Left kidney (tissue), 2 donors: ENCODE results near the gene SCARB1. TPM values are rescaled to one million over a fixed set of nuclear protein-coding genes. Genes with fewer than 3 reads are reported as not detected.

Experiments used
- DNase-seq: peaks from one replicate; pipeline ENCODE4 v3.0.0-alpha.2; 2013
- polyA plus RNA-seq: library from polyadenylated mRNA; unstranded; fragments of 120-200 nt; gene quantifications from one replicate; pipeline ENCODE4 v1.2.1, GENCODE V29; 2013; ENCODE audit not compliant: insufficient read length

The SCARB1 gene
- polyA plus RNA-seq, 1 donor: 21.1 TPM

DNA sequence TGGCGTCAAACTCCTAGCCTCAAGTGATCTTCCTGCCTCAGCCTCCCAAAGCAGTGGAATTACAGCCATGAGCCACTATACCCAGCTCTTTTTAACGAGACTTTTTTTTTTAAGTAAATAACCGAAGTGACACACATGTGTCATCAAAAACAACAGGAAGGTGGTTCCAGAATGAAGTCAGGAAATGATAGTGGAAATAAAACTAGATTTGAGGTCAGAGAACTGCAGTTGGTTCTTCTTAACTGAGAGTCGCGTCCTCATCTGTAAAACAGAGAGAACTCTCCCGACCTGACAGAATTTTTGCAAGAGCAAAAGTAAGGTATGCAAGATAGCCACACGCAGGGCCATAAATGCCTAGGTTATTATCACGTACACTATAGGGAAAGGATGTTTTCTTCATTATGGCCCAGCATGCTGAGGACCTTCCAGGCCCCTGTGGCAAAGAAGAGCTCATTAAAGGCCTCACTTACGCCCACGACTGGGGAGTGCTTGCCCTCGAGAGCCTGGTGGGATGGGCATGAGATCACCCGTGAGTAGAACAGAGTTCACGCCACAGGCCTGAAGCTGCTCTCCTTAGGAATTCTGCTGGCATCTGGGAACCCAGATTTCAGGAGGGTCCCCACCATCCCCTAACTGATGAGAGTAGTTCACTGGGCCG lies 67.2 kb downstream of the SCARB1 start:
- DNase-seq: no peak

DNA sequence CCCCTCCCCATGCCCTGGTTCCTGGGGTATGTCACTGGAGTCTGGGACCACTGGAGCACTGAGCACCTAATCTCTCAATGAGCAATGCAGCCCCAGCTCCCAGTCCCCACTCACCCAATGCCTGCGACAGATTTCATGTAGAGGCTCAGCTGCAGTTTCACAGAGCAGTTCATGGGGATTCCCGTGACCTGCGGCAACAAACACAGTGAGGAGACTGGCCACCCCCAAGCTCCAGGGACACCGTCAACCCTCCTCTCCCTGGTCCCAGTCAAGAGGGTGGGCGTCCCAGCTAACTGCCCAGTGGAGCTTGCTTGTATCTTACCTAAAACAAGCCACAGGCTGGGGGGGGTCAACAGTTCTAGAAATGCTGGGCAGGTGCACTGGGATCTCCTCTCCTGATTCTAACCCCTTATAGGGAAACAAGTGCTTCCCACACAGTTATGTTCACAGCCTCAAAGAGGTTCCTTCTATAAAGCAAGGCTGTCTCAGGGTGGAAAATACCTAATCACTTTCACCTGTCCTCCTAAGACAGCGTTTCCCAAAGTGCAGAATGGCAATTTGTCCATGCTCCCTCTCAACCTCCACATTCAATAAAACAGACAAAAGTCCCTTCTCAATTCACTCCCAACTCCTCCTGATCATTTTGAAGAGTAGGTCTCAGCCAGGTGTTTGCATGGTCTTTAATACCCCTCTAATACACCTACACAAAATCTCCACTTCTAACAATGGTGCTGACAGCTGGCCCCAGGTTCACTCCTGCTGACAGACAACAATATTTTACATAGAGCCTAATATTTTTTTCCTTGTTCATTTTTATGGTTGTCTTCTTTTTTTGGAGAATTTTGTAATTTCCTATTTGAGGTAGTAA lies 68.3 kb downstream of the SCARB1 start:
- DNase-seq: no peak

DNA sequence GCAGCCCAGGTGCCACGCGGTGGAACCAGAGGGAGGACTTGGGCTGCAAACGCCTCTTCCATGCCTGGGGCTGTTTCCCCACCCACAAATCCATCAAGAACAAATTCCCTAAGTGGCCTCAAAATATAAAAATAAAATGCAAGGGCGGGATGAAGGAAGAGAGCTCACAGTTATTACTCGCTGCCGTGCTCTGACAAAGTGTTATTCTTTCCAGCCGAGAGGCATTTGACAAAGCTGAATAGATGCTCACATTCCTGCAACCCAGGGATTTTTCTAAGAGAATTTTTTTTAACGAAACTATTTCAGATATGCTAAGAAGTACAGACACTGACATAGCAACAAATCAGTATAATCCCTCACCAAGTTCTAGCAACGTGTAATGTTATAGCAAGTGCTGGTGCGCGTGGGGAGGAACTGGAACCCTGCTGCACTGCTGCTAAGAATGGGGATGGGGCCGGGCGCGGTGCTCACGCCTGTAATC lies 70.7 kb downstream of the SCARB1 start:
- no peak for DNase-seq

DNA sequence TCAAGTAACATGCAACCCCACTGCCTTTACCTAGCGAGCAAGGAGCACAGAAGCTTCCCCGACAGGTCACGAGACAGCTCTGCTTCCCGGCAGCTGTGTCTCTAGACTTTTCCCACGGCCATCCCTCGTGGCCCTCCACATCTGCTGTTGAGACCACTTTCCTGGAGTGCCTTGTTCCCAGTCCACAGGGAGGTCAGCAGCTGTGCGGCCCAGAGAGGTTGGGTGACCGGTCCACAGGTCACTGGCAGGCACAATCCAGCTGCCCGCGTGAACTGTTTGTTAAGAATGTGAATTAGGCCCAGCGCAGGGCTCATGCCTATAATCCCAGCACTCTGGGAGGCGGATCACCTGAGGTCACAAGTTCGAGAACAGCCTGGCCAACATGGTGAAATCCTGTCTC lies 71.5 kb downstream of the SCARB1 start:
- DNase-seq: no peak

DNA sequence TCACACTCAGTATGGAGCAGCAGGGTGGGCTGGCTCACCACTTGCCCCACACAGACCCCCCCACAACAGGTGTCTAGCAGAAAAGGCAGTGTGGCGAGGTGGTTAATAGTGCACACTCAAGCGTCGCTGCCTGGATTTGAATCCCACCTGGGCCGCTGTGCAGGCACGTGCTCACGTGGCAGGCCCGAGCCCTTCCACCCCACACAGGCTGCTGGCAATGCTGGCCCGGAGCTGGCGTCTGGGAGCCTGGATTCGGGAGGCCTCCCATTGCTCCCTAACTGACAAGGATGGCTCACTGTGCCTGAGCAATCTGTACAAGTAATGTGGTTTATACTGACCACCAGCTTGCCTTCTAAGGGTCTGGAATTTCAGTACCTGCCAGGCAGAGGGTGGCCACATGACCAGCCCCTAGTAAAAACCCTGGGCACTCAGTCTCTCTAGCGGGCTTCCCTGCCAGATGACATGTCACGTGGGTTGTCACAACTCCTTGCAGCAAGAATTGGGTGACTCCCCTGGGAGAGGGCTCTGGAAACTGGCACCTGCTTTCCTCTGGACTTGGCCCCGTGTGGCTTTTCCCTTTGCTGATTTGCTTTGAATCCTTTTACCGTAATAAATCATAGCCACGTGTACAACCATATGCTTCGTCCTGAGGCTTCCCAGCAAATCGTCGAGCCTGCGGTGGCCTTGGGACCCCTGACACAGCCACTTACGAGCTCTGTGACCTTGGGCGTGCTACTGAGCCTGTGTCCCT lies 72.8 kb downstream of the SCARB1 start:
- no peak for DNase-seq

DNA sequence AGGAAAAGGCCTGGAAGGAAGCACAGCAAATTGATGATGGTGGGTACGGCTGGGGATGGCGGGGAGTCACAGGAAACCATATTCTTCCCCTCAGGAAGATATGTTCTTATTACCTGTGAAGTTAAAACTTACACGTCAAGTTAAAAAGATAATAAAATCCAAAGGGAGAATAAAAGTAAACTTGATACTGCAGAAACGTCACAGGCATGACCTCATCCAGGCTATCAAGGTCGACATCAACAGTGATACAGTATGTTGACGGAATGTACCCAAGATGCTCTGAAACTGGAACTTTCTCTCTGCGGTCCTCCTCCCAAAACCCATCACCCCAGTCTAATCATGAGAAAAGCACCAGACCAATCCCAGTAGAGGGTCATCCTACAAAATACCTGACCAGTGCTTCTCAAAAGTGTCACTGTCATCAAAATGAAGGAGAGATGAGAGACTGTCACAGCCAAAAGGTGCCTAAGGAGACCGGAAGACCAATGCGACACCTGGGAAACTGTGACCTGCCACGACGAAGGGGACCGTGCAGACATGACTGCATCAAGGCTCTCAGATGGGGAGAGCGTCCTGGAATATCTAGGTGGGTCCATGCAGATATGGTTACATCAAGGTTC lies 74.6 kb downstream of the SCARB1 start:
- no peak for DNase-seq

DNA sequence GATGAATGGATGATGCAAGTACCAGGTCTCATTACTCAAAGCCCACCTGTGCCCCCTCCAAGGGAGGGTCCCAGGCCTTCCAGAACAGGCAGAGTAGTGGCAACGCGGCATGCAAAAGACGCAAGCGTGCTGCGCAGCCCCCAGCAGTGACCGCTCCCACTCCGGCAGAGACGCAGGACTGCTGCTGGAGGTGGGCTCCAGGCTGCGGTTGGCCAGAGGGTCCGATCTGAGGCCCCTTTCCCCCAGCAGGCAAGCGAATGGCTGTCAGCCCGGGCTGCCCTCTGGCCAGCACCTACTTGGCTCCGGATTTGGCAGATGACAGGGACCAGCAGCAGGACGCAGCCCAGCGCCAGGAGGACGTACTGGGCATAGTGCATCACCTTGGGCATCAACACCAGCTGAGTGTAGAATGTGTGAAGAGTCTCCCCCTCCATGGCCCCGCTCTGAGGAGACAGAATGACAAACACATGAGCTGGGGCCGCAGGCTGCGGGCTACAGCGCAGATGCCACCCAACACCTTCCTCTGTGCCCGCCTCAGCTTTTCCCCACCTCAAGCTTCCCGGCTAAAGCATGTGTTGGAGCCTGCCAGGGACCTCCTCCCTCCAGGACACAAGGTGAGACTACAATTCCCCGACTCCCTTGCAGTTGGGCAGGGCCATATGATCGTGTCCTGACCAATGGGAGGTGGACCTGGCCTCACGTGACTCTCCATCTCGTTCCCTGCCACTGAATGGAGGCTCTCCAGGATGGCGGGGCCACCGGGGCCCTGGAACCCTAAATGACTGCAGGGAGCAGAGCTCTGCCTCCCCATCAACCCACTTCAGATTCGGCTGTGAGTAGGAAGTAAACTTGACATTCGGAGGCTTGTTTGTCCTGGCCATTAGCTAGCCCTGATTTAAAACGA lies 77.4 kb downstream of the SCARB1 start:
- DNase-seq: peak; percentile 94

DNA sequence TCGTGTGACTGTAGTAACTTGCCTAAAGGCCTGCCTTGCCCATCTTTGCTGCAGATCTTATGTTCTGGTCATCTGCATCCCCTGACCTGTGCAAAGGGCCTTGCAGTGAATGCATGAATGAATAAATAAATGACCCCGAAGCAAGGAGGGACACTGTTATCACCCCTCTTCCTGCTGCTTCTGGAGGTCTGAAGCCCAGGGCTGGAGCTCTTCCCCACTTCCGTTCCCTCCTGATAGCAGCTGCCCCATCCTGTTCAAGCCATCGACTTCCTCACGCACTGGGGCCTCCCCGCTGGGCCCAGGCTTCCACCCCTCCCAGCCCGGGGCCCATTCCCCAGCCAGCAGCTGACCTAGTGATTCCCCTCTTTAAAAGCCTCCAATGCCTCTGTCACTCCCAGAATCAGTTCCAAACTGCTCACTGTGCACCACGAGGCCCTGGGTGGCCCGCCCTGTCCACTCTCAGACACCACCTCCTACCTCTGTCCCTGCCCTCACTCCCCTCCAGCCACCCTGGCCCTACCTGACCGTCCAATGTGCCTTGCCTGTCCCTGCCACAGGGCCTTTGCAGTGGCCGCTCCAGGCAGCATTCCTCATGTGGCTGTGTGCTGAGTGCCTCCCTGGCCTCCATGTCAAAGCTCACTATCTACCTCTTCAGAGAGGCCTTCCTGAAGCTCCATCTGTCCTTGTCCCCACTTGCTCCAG lies 78.6 kb downstream of the SCARB1 start:
- DNase-seq: no peak

DNA sequence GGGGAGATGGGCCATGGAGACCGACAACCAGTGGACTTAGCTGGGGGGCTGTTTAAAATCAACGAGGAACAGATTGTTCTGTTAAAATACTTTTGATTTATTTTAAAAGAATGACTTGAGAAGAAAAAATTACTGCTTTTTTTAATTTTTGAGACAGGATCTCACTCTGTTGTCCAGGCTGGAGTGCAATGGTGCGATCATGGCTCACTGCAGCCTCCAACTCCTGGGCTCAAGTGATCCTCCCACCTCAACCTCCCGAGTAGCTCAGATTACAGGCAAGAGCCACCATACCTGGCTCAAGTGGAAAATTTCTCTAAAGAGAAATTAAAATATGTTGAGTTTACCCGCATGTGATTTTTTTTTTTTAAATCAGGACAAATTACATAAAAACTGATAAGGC lies 80.6 kb downstream of the SCARB1 start:
- DNase-seq: no peak

DNA sequence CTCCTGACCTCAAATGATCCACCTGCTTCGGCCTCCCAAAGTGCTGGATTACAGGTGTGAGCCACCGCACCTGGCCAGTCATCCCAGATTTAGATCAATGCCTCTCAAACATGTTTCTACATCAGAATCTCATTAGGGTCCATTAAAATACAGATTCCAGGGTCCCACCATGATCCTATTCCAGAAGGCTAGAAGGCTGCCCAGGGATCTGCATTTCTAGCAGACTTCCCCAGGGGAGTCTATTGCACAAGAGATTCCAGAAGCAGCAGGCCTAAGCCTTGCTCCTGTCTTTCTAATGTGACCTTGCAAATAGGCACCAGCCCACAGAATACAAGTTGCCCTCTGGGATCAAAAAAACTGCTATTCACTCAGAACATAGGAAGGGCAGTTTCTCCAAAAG lies 81.5 kb downstream of the SCARB1 start:
- no peak for DNase-seq

DNA sequence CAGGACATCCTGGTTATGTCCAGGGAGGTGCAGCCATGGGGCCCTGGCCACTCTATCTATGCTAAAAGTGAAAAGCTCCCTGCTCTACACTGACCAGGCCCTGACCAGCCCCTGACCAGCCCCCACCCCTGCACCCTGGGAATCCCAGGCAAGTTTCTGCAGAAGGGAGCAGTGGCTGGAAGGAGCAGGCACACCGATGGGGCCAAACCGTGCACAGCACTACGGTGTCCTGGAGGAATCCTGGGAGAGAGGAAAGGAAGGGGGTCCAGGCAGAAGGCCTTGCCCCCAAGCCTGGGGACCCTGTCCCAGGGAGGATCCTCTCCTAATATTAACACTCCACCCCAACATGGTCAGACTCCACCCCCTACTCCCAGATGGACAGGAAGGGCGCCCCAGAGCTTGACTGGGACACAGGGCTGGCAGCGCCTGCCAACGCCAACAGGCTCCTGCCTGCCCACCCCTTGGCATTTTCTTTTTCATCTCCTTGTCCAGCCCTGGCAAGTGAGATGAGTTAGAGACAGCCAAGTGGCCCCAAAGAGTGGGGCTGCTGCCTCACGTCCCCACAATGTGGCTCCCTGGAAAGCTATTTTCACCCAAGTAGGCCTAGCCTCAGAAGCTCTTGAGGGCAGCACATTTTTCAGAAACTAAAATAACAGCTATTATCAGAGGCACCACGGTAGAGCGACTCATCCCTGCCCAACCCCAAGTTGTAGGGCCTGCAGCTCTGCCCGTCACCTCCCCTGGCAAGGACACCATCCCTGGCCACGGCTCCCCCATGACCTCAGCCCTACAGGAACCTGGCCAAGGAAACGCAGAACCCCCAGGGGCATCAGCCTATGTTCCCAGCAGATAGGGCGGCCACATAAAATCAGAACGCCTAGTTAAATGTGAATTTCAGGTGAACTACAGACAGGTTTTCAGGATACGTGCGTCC lies 82.6 kb downstream of the SCARB1 start:
- DNase-seq: no peak

DNA sequence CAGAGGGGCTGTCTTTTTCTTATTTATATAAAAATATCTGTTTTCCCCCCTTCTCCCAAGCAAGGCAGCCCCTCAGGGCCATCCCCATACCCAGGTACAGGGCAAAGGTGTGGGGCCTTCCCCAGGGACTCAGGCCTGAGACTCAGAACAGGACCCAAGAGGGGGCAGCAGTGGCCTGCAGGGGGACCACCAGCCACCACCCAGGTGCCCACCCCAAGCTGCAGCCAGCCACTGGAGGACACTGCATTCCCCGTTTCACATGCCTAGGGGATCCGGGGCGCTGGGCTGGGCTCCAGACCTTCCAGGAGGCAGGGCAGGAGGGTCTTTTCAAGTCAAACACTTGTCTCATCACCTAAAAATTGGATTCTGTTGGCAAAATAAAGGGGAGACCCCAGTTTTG lies 83.3 kb downstream of the SCARB1 start:
- DNase-seq: no peak

DNA sequence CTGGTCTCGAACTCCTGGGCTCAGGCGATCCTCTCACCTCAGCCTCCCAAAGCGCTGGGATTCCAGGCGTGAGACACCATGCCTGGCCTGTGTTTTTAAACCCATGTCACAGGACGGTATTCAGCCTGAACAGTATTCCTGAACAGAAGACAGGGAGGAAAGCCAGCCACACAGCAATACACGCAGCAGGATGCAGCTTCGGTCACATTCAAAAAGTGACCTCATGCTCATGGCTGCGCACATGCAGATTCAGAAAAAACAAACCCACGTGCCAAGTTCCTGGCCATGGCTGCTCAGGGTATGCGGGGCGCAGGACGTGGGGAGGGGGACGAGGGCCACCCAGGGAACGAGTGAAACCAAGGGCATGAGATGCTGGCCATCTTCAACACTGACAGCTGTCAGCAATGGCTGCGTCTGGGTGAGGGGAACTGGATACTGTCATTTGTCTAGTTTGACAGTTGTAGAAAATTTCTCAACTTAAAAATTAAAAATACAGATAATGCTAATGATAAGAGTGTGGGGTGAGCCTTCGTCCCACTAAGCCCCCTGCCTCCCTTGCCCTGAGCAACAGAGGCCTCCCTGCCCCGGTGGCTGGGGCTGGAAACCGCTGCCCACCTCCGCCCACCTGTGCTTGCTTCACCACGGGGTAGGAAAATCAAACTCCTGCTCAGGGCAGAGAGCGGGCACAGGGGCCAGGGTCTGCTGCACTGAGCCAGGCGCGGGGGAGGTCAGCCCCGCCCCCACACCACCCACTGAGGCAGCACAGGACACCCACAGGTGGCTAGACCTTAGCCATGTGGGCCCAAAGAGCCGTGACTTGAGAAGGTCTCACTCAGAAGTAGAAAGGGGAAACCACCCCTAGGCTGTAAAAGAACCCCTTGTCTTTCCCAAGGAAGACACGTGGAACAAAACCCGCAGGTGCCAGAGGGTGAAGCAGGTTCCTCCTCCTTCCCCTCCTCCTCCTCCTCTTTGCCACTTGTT lies 84.2 kb downstream of the SCARB1 start:
- no peak for DNase-seq

DNA sequence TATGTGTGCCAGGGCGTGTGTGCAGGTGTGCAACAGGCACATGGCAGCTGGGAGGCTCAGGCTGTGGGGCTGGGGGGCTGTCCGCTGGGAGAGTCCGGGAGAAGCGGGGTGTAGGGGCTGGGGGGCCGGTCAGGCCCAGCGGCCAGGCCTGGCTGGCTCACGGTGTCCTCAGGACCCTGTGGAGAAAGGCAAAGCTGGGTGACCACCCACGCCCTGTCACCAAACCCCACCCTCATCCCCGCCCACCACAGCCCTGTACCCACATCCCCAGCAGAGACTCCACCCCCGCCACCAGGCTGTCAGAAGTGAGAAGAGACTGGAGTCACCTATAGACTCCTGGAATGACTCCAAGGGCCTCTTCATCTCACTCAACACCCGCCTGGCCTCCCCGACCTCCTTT lies 85.3 kb downstream of the SCARB1 start:
- DNase-seq: no peak

DNA sequence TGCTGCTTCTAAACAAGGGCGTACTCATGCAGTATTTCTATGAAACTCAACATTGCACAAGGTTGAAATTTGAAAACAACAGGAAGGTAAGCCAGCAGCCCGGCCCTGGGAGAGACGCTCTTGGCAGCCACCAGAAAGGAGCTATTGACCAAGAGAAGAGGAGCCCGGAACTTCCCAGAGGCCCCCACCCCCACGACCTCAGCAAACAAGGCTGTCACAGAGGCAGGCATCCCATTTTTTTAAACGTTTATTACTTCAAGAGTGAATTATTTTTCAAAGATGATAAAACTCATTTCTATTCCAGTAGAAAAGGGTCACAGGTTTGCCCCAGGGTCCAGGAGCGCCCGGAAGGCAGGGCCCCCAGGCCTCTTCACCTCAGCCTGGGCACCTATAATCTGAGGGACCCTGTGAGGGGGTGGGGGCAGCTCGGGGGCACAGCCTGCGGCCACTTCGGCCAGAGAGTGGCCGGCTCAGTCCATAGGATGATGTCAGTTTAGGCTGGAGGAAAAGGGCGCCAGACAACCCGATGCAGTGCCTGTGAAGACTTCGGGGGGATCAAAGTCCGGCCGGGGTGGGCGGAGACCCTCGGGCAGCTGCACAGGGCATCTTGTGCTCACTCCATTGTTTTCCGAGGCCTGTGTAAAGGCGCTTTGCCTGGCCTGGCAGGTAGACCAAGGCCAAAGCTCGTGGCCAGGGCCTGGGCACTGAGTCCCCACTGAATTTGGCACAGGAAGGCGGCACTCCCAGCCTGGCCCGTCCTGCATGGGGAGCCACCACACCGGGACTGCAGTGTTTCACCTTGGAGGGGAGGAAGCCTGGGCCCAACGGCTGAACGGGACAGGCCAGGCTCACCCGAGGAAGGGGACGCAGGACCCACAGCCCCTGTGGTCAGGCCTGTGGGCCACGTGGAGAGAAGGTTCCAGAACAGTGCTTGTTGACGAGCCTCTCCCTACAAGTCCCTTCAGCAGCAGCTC lies 86.0 kb downstream of the SCARB1 start:
- no peak for DNase-seq

DNA sequence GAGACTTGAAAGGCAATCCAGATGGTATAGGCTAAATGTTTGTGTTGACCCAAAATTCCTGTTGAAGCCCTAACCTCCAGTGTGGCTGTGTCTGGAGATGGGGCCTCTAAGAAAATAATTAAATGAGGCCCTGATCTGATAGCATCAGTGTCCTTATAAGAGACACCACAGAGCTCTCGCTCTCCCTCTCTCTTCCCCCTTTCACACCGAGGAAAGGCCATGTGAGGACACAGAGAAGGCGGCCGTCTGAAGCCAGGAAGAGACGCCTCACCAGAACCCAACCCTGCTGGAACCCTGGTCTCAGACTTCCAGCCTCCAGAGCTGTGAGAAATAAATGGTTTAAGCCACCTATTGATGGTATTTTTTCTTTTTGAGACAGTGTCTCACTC lies 87.5 kb downstream of the SCARB1 start:
- DNase-seq: no peak
